ENCODE measurements around the gene SORCS2.
A peak's percentile ranks its signal among the peaks of the same experiment; 100 is the strongest.

SORCS2 gene

DNA sequence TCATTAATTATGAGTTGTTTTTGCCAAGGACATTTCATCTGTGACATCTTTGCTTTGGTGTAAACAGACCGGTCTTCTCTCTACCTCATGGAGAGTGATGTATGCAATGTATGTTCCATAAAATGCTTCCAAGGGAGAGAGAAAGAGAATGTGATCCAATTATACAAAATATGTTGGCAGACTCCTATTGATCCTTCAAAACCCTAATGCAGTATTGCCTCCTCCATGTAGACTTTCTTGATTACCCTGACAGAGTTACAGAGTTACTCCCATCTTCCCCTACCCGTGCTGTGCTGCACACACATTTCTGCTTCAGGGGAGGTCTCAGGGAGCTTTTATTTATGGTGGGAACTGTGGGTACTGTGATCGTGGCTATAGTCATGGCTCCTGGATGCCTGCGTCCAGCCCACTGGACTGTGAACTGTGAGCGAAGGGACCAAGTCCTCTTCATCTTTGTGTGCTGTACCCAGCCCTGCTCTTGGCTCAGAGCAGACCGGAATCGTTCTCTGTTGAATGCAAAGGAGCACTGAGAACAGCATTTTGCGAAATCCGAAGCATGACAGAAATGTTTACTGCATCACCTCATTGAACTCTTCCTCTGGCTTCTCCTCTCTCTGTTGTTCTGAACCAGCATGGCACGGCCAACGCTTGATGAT lies 32.7 kb downstream of the SORCS2 start:
- DNase-seq, result no peak

DNA sequence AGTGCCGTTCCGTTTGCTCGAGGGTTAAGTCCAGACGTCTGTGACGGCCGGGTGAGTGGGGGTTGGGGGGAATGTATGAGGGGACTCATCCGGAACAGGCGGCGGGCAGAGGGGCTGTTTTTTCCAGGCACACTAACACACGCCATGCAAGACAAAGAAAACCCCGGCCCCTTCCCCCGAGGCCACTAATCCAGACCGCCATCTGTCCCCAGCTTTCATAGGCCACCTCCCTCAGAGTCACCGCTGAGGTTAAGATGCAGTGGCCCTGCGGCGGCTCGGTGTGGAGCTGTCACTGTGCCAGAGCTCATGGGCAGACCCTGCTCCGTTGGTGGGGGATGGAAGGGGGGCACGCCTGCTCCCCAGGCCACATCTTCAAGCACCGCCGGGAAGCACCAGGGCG lies 34.1 kb downstream of the SORCS2 start:
- DNase-seq, result no peak

DNA sequence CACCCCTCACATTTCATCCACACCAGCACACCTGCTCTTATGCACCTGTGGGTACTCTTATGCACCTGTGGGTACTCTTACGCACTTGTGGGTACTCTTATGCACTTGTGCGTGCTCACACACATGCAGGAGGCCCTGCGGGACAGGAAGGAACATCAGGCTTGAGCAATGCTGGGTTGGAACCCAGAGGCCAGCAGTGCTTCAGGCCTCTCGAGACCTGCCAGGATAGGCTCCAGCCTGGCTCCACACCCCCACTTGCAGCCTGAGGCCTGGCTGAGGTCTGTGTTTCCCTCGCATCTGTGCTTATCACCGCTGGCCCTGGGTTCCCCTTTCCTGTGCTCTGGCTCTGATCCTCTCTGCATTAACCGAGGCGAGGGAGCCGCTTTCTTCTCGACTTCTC lies 34.7 kb downstream of the SORCS2 start:
- DNase-seq, result peak; percentile 16

DNA sequence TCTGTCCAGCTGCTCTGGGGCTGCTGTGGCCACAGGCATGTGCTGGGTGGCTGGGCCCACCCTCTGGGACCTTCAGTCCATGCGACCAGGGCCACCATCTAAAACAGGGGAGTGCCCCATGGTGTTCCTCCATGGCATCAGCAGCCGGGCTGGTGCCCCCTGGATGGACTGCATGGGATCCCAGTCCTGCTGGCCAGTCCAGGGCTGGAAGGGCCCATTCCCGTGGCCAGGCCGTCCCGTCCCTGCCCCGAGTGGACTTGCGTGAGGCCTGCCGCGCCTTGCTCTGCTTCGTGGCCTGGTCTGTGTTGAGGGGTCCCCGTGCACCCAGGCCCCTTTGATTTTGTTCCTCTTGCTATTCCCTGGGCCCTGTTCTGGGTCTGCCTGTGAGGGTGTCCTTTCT lies 36.4 kb downstream of the SORCS2 start:
- no peak for DNase-seq

DNA sequence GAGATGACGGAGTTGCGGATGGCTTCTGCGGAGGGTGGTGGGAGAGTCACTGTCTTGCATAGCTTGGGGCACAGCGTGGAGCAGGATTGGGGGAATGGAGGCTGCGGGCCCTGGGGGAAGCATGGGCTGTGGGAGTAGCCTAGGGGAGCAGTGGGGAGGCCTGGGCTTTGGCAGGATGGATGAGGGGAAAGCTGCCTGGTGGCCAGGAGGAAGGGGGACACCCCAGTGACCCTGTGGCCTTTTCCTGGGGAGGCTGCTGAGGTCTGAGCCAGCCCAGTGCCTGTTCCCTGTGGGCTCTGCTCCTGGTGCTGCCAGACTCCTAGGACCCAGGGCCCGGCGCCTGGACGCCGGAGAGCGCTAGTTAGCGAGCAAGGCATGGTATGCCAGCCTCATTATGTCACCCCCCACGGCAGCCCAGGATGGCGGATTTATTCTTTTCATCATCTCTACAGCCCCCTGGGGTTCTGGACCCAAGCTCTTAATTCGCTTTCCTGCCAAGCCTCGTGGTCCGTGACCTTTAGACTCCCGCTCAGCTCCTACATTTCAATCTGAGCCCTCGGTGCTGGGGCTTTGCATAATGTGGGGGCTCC lies 39.8 kb downstream of the SORCS2 start:
- no peak for DNase-seq

DNA sequence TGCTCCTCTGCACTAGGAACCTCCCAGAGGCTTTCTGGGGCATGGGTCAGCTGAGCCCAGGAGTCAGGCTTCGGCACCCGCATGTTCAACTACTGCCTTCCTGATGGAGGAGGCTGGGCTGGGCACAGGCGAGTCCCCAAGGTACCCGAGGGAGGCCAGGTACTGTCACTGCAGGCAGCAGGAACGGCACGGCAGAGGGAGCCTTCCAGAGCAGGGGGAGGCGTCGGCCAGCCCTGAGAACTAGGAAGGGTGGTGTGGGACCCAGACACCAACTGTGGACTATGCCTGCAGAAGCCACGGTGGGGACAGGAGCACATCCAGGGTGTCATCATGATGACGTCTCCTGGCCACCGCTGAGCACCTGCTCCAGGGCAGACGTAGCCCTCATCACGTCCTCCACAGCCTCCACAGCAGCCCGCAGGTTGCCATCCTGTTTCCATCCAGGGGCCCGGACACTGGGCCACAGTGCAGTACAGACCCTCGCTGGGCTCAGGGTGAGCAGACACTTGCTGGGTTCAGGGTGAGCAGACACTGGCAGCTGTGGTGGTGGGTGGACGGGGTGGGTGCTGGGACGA lies 40.8 kb downstream of the SORCS2 start:
- no peak for DNase-seq

DNA sequence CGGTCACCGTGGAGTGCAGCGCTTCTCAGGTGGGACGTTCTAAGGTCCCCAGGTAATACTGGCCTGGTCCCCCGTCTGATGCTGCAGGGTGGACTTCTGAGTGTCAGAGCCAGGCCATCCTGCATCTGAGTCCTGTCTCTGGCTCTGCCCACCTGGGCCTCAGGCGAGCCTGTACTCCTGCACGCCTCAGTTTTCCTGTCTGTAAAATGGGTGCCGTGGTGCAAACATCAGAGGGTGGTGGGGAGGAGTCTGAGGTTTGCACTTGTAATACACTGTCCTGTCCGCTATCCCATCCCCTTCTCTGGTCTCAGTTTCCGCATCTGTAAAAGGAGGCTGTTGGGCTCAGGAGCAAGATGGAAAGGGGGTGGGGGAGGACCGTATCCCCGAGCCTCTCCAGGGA lies 41.3 kb downstream of the SORCS2 start:
- no peak for DNase-seq

DNA sequence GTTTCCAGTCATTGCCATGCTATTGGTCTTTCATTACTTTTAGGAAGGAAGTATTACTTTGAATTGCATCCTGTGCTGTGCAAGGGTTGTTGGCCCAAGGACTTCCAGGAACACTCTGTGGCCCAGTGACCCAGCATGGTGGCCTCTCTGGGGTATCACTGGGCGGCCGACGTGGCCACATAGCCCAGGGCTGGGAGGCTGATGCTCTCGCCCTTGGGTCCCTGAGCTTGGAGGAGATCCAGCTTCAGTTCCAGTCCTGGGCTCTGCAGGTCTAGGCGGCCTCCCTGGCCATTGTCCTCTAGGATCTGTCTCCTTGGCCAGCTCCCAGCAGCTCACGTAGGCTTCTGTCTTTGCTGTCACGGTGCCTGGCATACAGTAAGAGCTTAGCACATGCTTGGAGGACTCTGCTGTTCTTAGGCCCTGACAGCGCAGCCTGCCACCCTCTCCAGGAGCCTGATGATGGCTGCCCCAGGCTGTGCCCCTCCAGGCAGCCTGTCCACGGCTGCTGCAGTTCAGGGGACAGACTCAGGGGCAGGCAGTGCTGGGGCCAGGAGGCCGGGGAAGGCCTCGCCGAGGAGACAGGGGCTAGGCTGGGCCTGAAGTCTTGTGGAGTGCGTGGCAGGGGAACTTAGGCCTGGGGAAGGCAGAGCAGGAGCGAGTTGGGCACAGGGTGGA lies 42.2 kb downstream of the SORCS2 start:
- no peak for DNase-seq

DNA sequence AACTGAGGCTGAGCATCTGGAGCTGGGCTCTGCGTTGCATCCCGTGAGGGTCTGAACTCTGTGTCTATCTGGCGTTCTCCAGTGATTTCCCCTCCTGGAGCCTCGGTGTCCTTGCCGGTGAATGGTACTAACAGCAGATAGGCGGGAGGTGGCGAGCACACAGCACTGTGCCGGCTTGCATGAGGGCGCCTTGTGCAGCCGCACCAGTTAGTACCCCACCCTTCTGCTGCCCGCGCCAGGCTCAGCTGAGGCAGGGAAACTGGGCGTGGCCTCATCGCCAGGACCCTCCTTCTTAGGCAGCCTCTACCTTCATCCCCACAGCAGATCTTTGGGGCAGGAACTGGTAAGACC lies 42.7 kb downstream of the SORCS2 start:
- DNase-seq, result no peak

DNA sequence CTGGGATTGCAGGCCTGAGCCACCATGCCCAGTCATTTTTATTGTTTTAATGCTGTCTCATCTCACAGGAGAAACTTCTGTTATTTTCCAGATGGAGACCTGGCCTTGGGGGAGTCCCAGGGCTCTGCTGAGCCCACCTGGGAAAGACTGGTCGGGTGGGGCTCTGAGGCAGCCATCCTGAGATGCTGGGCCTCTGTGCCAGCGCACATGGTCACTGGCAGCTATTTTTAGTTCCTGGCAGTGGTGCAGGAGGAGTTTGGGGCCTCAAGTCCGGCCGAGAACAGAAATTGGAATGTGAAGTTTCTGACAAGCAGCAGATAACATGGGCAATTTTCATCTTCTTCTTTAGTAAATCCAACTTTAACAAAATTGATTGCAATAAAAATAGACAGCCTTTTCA lies 44.5 kb downstream of the SORCS2 start:
- no peak for DNase-seq

DNA sequence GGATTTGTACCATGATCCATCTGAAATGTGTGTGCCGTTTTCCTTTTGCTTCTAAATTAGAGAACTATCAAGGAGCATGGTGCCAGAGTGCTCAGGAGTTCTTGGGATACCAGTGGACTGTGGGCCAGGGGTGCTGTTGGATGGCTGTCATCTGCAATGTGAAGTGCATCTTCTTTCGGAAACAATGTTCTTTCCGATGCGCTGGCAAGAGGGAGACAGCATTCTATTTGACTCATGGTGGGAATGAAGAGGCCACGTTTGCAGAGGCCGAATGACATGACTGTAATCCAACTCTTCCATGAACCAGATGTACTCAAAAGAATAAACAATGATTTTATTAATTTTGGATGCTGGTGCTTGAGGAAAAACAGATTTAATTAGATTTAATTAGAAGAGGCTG lies 45.5 kb downstream of the SORCS2 start:
- no peak for DNase-seq

DNA sequence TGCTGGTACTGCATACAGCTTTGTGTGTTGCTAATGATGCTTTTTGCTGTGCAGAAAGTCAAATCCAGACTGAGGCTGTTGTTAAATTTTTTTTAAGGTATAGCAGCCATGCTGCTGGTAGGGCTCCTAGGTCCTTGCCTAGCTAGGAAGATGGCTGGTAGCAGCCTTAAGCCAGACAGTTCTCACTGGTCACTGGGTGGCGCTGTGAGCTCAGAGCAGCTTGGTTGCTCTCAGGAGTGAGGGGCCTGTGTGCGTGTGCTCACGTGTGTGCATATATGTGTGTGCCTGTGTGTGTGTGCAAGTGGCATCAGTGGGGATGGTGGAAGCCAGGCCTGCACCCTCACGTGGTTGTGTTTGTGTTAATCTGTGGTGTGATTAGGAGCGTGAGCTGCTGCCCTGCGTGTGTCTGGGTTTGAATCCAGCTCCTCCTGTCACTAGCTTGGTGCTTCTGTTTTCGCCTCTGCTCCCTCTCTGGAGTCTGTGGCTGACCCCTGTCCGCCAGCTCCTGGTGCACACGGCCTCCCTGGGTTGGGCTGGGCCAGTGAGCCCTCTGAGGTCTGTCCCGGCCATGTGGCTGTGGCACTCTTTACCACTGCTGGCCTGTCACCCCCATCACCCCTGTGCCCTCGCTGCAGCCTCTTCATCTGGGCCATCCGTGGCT lies 46.1 kb downstream of the SORCS2 start:
- no peak for DNase-seq

DNA sequence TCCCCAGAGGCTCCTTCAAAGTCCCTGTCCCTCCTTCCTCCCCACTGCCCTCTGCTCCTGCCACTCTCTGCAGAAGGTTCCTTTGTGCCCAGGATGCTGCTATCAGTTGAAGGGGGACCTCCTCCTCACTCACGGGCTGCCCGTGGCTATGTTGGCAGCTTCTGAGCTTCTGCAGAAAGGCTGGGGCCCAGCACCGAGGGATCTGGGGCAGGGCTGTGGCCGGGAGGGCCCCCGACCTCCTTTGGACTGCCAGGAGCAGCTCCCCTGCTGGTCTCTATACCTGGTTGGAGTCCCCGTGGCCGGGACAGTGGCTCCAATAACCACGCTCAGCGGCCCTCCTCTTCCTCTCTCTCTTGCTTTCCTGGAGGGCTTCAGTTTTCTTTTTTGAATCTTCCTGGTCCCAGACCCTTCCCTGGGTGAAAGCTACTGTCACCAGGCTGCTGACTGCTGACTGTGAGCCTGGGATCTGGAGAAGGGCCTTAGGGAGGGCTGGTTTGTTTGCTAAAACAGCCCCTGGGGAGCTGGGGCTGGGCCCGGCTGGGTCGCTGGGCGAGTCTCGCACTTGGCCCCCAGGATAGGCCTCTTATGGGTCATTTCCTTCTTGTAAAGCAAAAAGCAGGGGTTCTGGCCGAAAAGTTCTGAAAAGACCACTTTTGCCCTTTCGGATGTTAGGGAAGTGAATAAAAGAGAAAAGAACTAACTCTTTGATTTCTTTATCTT lies 46.9 kb downstream of the SORCS2 start:
- no peak for DNase-seq

DNA sequence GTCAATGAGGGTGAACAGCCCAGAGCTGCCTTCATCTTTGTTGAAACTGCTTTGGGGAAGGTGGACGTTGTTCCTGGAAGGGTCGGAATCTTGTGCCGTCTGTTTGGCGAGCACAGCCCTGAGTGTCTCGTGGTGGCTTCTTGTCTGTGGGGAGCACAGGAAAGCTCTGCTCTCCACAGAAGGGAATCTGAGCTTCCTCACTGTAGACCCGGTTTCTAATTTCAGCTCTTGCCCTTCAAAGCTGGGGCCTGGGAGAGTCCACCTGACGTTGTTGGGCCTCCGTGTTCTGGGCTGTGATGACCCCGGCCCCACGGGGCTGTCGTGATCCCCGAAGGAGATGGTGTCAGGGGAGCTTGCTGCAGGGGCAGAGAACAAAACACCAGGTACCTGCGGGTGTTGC lies 47.5 kb downstream of the SORCS2 start:
- no peak for DNase-seq

DNA sequence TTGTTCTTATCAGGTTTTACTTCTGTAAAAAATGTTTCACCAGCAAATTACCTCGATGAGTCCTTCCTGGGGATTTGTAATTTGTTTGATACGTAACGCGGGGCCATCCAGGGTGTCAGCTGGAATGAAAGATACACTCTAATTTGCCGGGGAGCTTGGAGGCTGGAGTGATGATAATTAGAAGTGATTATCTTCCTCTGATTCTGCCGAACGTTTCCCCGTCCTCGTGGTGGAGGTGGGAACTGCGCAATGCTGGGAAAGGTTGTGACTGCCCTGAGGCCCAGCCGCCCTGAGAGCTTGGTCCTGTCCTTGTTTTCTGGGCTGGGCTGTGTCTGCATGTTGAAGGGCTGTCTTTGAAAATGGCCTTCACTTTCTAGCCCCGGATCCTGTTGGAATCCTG lies 48.0 kb downstream of the SORCS2 start:
- DNase-seq, result no peak

DNA sequence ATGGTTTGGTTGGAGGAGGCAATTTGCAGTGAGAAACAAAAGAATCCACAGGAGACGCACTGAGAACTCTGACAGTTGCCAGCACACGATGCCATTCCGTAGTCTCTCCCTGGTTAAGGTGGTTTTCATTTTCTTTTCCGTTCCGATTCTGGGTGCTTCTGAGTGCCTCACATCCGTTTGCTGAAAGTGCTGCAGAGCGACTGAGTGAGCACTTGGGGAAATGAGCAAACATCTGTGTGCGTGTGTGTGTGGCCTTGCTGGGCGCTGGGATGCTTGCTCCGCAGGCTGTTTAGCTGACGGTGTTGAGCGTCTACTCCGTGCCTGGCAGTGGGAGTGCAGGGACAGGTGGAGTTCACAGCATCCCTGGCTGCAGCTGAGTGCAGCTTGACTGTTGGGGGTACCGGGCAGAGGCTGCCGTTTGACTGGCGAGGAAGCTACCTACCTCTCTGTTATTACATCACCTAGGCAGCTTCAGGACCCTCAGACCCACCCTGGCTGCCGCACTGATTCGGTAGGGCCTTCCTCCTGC lies 49.3 kb downstream of the SORCS2 start:
- no peak for DNase-seq

DNA sequence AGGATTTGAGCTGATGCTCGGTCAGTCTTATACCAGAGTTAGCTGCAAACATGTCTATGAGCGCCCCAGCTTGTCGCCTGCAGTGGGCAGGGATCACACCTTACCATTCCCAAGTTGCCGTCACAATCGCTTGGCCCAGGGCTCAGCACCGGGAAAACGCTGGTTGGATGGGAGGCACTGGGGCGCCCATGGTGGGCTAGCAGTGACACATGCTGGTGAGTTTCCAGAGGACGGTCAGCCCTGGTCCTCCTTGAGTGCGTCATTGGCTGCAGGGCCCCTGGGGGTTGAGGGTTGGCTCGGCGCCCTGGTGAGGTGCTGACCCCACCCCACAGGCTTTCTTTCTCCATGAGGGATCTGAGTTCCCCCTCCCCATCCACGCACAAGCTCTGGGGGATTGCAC lies 50.4 kb downstream of the SORCS2 start:
- no peak for DNase-seq

DNA sequence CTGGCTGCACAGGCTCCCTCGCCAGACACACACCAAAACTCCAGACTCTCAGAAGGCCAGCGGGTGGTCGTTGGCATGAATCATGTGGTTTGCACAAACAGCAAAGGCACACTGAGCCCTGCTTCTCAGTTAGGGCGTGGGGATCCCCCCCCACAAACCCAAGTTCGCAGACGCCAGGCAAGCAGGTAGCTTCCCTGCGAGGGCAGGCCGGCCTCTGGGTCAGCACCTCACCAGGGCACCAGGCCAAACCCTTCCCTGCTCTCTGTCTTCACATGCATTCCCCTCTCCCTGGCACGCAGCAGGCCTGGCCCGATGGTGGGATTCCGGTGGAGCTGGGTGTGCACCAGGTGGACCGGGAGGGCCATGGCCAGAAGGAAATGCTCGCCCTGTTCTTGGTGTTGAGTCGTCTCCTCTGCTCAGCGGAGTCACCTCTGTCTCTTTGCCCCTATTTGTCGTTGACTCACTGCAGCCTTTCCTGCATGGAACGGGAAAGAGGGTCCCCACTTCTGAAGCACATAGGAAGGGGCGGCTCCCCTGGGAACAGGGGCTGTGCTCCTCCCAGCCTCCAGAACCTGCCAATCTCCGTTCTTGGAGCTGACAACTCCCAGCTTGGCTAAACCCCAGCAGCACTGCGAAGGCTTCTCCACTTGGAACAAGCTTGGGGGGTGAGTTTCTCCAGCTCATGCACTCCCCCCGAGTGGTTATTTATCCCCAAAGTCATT lies 51.4 kb downstream of the SORCS2 start:
- no peak for DNase-seq

DNA sequence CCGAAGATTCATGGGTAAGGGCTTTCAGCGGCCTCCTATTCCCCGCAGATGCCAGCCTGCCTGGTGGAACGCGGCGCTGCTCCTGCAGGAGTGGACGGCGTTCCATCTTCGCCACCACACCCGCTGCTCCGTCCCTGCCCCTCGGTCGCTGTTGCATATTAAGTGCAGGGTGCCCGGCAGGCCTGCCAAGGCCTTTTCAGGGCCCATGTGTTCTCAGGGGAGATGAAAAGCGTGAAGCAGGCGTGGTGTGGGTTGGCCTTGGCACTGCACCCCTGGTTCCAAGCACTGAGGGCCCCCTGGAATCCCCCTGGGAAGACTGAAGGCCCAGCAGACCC lies 52.0 kb downstream of the SORCS2 start:
- no peak for DNase-seq

DNA sequence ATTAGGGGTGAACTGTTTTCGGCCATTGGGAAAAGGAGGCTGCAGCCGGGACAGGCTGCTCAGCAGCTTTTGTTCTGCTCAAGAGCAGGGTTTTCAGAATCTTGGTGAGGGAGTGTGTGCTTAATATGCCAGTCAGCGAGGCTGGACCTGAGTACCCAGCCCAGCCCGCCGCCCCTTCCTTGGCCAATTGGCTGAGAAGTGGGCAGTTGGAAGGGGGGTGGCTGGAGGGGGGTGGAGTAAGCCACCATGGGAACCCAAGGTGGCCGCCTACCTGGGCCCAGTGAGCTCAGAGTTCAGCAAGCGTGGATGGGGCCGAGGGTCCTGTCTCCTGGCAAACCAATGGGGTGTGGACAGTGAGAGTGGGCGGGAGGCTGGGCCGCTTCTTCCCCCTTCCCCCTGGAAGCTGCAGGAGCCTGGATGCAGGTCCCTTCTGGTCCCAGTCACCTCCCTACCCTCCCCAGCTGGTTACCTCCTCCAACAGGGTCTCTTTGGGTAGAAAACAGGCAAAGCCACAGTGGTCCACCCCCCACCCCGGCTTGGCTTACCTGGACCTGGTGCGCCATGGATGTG lies 52.5 kb downstream of the SORCS2 start:
- no peak for DNase-seq

DNA sequence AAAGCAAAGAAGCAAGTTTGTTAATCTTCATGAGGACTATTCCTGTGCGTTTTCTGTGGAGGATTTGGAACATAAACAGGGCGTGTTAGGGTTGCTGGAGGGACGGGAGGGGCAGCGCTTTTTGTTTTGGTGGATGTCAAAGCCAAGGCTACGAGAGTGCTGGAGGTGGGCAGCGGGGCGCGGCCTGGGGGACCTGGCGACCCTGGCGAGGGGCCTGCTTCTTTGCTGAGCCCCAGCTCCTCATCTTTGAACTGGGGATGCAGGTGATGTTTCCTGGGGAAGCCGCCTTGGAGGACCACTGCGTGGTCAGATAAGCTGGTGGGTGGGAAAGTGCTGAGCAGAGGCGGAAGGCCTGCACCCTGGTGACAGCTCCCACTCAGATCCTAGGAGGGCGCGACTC lies 55.2 kb downstream of the SORCS2 start:
- no peak for DNase-seq

DNA sequence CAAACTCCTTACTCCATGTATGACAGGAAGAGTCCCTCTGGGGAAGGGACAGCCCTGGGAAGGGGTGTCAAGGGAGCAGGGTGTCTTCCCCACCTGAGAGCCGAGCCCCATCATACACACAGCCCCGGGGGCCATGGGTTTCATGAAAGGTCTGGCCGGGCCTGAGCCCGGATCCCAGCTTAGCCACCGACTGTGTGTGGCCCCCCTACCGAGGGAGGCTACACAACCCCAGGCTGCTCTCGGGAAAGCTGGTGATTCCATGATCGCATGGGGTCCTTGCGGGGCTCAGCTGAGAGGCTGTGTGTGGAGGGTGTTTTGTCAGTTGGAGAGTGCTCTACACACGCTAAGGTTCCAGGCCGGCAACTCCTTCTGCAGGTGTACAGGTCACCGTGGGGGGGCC lies 55.6 kb downstream of the SORCS2 start:
- DNase-seq, result no peak
